Left lung (tissue), 10 donors: ENCODE results near the gene CNOT6L. TPM values are rescaled to one million over a fixed set of nuclear protein-coding genes. Genes with fewer than 3 reads are reported as not detected.

Source experiments
- ATAC-seq: fragments of 200-7000 bp; cut with Tn5 transposase; one replicate; pipeline ENCODE4 v1.9.1; 2020; ENCODE audit warnings: moderate library complexity
- DNase-seq, 4 donors: peaks; one replicate each; pipeline ENCODE4 v3.0.0-alpha.2; 2013 to 2020
- H3K27ac ChIP-seq, 2 donors: fragments of 200-600 bp; sonication (generic) in 1 of 2; one replicate each; pipeline versions ENCODE4 v1.5.0 to v1.8.0; 2020 to 2021
- H3K27me3 ChIP-seq, 2 donors: fragments of 200-600 bp; sonication (generic) in 1 of 2; one replicate each; pipeline versions ENCODE4 v1.5.0 to v1.8.0; 2020 to 2021
- H3K36me3 ChIP-seq, 2 donors: fragments of 200-600 bp; sonication (generic) in 1 of 2; one replicate each; pipeline versions ENCODE4 v1.5.0 to v1.8.0; 2020 to 2021
- H3K4me1 ChIP-seq, 2 donors: fragments of 200-600 bp; one replicate each; pipeline ENCODE4 v1.8.0; 2021
- H3K4me3 ChIP-seq, 2 donors: fragments of 200-600 bp; sonication (generic) in 1 of 2; one replicate each; pipeline versions ENCODE4 v1.5.0 to v1.8.0; 2020 to 2021; ENCODE audit warnings: mild to moderate bottlenecking in 1 of 2
- H3K9me3 ChIP-seq, 2 donors: fragments of 200-600 bp; sonication (generic) in 1 of 2; one replicate each; pipeline versions ENCODE4 v1.5.0 to v1.8.0; 2020 to 2021
- intact Hi-C, 2 donors: fragments of 100-400 bp; cut with DNase I; formaldehyde crosslinking; loops; one replicate each; pipeline versions ENCODE4 v1.11.2 to v1.14.2; 2022
- polyA plus RNA-seq, 6 donors: library from polyadenylated mRNA; unstranded; fragments of 120-200 nt; gene quantifications; one replicate each; pipeline ENCODE4 v1.2.1, GENCODE V29; 2013; ENCODE audit not compliant: insufficient read length in 6 of 6
- total RNA-seq, 2 donors: library from RNA; stranded (reverse); fragmentation: NEBNext Ultra II Directional; extraction: Animal tissue kit (Norgen Biotek cat#: 25700); gene quantifications; one replicate each; pipeline ENCODE4 v1.2.1, GENCODE V29; 2021
- TF ChIP-seq, protein P1 (sequence below), 2 donors: fragments of 200-600 bp; sonication (generic) in 1 of 2; IDR thresholded peaks; one replicate each; pipeline versions ENCODE4 v1.5.0 to v1.8.0; 2021; ENCODE audit warnings: antibody characterized with exemption in 2 of 2
- donor health status: DM: no; HTN: yes; CAD: no.
- donor health status: DM: no; HTN: no; CAD: no.

Gene CNOT6L
- total and polyA plus RNA-seq, 8 donors, result 29.8 to 43.5 (median 34.0) TPM

DNA sequence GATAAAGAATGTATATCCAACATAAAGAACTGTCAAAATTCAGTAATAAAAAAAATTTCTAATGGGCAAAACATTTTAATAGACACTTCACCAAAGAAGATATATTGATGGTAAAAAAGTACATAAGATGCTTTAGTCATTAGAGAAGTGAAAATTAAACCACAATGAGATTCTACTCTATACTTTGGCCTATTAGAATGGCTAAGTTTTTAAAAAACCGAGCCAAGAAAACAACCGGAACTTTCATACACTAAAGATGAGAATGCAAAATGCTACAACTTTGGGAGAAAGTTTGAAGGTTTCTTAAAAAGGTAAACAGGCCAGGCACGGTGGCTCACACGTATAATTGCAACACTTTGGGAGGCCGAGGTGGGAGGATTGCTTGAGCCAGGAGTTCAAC lies 20.8 kb downstream of the CNOT6L start:
- intact Hi-C loops, result no loop called here
- Histone ChIP-seq H3K27me3 (no peaks in the 10 kb centered on the region), H3K4me3 (no peak overlapping the region), H3K4me1 (peaks cover 13 to 35% of the 10 kb centered on the region in 2 donors), H3K27ac (no peak overlapping the region), H3K9me3 (peaks cover 0 to 11% of the 10 kb centered on the region in 2 donors), H3K36me3 (no peaks in the 10 kb centered on the region)
- no peak for ATAC-seq
- DNase-seq, result no peak
- TF ChIP-seq, protein P1, sequence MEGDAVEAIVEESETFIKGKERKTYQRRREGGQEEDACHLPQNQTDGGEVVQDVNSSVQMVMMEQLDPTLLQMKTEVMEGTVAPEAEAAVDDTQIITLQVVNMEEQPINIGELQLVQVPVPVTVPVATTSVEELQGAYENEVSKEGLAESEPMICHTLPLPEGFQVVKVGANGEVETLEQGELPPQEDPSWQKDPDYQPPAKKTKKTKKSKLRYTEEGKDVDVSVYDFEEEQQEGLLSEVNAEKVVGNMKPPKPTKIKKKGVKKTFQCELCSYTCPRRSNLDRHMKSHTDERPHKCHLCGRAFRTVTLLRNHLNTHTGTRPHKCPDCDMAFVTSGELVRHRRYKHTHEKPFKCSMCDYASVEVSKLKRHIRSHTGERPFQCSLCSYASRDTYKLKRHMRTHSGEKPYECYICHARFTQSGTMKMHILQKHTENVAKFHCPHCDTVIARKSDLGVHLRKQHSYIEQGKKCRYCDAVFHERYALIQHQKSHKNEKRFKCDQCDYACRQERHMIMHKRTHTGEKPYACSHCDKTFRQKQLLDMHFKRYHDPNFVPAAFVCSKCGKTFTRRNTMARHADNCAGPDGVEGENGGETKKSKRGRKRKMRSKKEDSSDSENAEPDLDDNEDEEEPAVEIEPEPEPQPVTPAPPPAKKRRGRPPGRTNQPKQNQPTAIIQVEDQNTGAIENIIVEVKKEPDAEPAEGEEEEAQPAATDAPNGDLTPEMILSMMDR (IDR thresholded peaks at IDR 0.05), result no peak

DNA sequence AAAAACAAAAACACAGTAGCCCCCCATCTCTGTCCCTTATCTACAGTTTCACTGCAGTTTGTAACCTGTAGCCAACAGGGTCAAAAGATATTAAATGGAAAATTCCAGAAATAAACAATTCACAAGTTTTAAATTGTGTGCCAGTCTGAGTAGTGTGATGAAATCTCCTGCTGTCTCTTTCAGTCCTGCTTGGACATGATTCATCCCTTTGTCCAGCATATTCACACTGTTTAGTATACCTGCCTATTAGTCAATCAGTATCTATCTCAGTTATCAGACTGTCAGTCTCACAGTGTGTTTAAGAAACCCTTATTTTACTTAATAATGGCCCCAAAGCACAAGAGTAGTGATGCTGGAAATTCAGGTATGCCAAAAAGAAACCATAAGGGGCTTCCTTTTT lies 21.9 kb downstream of the CNOT6L start:
- Histone ChIP-seq H3K27ac (no peak overlapping the region), H3K9me3 (peaks cover 0 to 11% of the 10 kb centered on the region in 2 donors), H3K36me3 (no peaks in the 10 kb centered on the region), H3K27me3 (no peaks in the 10 kb centered on the region), H3K4me1 (peaks cover 13 to 33% of the 10 kb centered on the region in 2 donors), H3K4me3 (no peak overlapping the region)
- intact Hi-C loops, result no loop called here
- DNase-seq (no peak), ATAC-seq (no peak)
- TF ChIP-seq, protein P1 (IDR thresholded peaks at IDR 0.05), result no peak

DNA sequence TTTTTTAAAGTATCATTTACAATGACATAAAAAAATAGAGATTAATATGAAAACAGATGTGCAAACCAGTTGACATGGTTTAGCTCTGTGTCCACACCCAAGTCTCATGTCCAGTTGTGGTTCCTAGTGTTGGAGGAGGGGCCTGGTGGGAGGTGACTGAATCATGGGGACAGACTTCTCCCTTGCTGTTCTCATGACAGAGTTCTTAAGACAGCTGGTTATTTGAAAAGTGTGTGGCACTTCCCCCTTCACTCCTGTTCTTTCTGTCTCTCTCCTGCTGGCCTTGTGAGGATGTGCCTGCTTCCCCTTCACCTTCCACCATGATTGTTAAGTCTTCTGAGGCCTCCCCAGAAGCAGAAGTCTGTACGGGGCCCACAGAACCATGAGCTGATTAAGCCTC lies 23.8 kb downstream of the CNOT6L start:
- intact Hi-C loops, result no loop called here
- TF ChIP-seq, protein P1 (IDR thresholded peaks at IDR 0.05), result no peak
- peaks cover 0 to 11% of the 10 kb centered on the region in 2 donors for H3K9me3 ChIP-seq
- peaks cover 1 to 16% of the 10 kb centered on the region in 2 donors for H3K4me1 ChIP-seq
- DNase-seq (no peak), ATAC-seq (no peak)
- no peaks in the 10 kb centered on the region for H3K27me3 ChIP-seq
- H3K4me3 ChIP-seq, result no peak overlapping the region
- no peaks in the 10 kb centered on the region for H3K36me3 ChIP-seq
- no peak overlapping the region for H3K27ac ChIP-seq

DNA sequence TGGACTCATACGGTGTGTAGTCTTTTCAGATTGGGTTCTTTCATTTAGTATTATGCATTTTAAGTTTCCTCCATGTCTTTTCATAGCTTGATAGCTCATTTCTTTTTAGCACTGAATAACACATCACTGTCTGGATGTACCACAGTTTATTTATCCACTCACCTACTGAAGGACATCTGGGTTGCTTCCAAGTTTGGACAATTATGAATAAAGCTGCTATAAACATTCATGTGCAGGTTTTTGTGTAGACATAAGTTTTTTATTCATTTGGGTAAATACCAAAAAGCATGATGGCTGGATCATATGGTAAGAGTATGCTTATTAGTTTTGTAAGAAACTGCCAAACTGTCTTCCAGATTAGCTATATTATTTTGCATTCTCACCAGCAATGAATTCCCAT lies 29.0 kb downstream of the CNOT6L start:
- H3K27ac ChIP-seq, result no peak overlapping the region
- intact Hi-C loops, result no loop called here
- DNase-seq (no peak), ATAC-seq (no peak)
- no peaks in the 10 kb centered on the region for H3K9me3 ChIP-seq
- TF ChIP-seq, protein P1 (IDR thresholded peaks at IDR 0.05), result no peak
- no peaks in the 10 kb centered on the region for H3K36me3 ChIP-seq
- H3K4me1 ChIP-seq, result peaks cover 0 to 10% of the 10 kb centered on the region in 2 donors
- H3K4me3 ChIP-seq, result no peak overlapping the region
- H3K27me3 ChIP-seq, result no peaks in the 10 kb centered on the region

DNA sequence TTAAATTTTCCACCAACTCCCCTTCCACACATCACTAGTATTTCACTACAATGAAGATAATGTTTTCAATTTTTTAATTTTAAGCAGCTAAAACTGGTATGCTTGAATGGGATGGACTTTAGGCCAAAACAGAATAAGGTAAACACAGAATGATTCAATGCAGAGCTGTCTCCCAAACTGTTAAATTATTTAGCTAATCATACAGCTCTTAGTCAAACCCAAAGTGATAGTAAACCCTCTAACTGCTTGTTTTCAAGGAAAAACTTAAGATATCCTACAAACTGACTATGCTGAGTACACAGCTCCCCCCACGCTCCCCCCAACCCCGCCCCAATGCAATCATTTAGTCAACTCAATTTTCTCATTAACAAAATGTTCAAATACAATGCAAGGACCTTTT lies 30.2 kb downstream of the CNOT6L start:
- Histone ChIP-seq H3K9me3 (no peaks in the 10 kb centered on the region), H3K27ac (no peak overlapping the region), H3K36me3 (no peaks in the 10 kb centered on the region), H3K4me1 (peaks cover 0 to 10% of the 10 kb centered on the region in 2 donors), H3K4me3 (no peak overlapping the region), H3K27me3 (no peaks in the 10 kb centered on the region)
- intact Hi-C loops, result no loop called here
- DNase-seq, result no peak
- no peak for ATAC-seq
- TF ChIP-seq, protein P1 (IDR thresholded peaks at IDR 0.05), result no peak
